Stimulated activated naive CD8-positive, alpha-beta T cell treated with anti-CD3 and anti-CD28 coated beads, Interleukin-15, amount 100 ng/mL, for 72 hours (primary cell): ENCODE data around the gene RUNX2.
A peak's percentile ranks its signal among the peaks of the same experiment; 100 is the strongest.
"Not testable (repeated sequence)": the region's sequence is repeated elsewhere in the genome, so short reads cannot be mapped to it uniquely, and the experiment has no call there.

Experiments used
- ATAC-seq: fragments of 150-1000 bp; cut with Tn5 transposase; 2 replicates; pipeline ENCODE4 v1.10.0; 2021; ENCODE audit warnings: mild to moderate bottlenecking, moderate library complexity
- DNase-seq, 2 donors: peaks; one replicate each; pipeline ENCODE4 v3.0.0; 2021 to 2022
- H3K27ac Mint-ChIP-seq, 2 donors: one replicate each; pipeline ENCODE4 v1.8.0; 2022; ENCODE audit warnings: mild to moderate bottlenecking in 2 of 2, mixed read lengths in 2 of 2, moderate library complexity in 2 of 2
- H3K27me3 Mint-ChIP-seq: one replicate; pipeline ENCODE4 v1.8.0; 2022; ENCODE audit warnings: mixed read lengths
- H3K4me1 Mint-ChIP-seq: one replicate; pipeline ENCODE4 v1.8.0; 2022; ENCODE audit warnings: mild to moderate bottlenecking, mixed read lengths
- H3K4me3 Mint-ChIP-seq, 2 donors: one replicate each; pipeline ENCODE4 v1.8.0; 2022; ENCODE audit warnings: mild to moderate bottlenecking in 2 of 2, mixed read lengths in 2 of 2, moderate library complexity in 1 of 2
- H3K9me3 Mint-ChIP-seq, 2 donors: one replicate each; pipeline ENCODE4 v1.8.0; 2022; ENCODE audit warnings: mixed read lengths in 2 of 2

The RUNX2 gene

DNA sequence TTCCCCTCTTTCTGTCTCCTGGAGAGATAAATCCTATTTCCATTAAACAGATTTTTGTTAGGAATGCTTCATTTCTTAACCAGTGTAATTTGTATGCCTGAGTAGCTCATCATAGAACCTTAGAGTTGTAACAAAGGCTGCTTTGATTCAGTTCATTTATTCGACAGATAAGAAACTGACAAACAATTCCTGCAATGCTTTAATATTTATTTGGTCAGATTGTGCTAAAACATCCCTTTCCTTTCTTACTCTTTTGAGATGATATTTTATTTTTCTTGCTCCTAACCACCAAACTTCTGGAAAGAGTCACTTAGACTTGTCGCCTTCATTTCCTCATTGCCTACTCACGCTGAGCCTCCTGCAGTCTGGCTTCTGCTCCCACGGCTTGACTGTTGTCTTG, 138.6 kb downstream of the RUNX2 start:
- no peak overlapping the region for H3K27ac Mint-ChIP-seq
- peaks cover 32% of the 10 kb centered on the region for H3K4me1 Mint-ChIP-seq
- H3K27me3 Mint-ChIP-seq: no peaks in the 10 kb centered on the region
- ATAC-seq: no peak
- H3K4me3 Mint-ChIP-seq: no peak overlapping the region
- DNase-seq: no peak
- H3K9me3 Mint-ChIP-seq: no peaks in the 10 kb centered on the region

DNA sequence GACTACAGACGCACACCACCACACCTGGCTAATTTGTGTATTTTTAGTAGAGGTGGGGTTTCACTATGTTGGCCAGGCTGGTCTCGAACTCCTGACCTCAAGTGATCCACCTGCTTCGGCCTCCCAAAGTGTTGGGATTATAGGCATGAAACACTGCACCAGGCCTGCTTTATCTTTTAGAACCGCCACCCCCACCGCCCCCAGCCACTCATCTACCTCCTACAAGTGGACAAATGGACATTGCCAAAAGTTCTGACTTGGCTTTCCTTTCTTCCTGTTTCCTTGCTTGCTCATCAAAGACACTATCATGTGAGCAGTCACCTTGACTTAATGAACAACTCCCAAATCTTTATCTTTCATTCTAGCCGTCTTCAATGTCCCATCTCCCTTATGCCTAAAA, 139.3 kb downstream of the RUNX2 start:
- DNase-seq, ATAC-seq, H3K27ac Mint-ChIP-seq, H3K27me3 Mint-ChIP-seq, H3K4me3 Mint-ChIP-seq, H3K9me3 Mint-ChIP-seq: not testable (repeated sequence)
- peaks cover 37% of the 10 kb centered on the region for H3K4me1 Mint-ChIP-seq

DNA sequence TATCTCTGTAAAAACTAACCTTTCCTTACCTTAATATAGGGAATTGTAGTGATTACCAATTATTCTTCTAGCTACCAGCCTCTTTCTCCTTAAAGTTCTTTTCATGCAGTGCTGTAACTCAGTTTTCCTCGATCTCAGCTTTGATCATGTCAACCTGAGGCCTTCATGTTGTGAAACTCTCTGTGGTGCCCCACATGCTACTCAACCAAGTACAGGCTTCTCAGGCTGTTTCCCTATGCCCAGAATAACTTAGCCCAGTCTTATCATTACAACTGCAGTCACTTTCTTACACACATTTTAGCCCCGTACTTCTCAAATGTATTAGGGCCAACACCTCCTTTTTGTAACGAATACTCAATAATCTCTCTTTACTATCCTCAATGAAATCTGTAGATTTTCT, 139.7 kb downstream of the RUNX2 start:
- H3K4me1 Mint-ChIP-seq: peaks cover 41% of the 10 kb centered on the region
- no peak overlapping the region for H3K4me3 Mint-ChIP-seq
- no peaks in the 10 kb centered on the region for H3K9me3 Mint-ChIP-seq
- no peak overlapping the region for H3K27ac Mint-ChIP-seq
- no peaks in the 10 kb centered on the region for H3K27me3 Mint-ChIP-seq
- peak in 1 of 2 donors; percentile 23 for DNase-seq
- peak; percentile 92 for ATAC-seq

DNA sequence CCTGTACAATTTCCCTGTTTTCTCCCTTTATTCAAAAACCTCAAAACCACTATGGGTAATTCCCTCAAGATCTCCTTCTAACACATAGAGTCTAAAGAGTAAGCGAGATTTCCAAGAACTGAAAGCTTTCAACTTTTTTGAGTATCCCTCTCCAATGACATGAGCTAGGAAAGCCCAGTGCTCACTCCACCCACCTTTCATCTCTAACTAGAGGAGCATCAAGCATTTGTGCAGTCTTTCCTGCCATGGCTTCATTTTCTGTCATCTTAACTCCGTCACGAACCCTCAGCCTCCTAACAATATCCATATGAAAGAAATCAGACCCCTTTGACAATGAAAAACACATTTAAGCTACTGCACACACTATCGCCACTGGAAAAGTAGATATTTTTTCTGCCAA, 141.5 kb downstream of the RUNX2 start:
- Mint-ChIP-seq H3K9me3 (no peaks in the 10 kb centered on the region), H3K27ac (no peak overlapping the region), H3K4me3 (no peak overlapping the region), H3K27me3 (no peaks in the 10 kb centered on the region), H3K4me1 (peaks cover 46% of the 10 kb centered on the region)
- DNase-seq (no peak), ATAC-seq (no peak)

DNA sequence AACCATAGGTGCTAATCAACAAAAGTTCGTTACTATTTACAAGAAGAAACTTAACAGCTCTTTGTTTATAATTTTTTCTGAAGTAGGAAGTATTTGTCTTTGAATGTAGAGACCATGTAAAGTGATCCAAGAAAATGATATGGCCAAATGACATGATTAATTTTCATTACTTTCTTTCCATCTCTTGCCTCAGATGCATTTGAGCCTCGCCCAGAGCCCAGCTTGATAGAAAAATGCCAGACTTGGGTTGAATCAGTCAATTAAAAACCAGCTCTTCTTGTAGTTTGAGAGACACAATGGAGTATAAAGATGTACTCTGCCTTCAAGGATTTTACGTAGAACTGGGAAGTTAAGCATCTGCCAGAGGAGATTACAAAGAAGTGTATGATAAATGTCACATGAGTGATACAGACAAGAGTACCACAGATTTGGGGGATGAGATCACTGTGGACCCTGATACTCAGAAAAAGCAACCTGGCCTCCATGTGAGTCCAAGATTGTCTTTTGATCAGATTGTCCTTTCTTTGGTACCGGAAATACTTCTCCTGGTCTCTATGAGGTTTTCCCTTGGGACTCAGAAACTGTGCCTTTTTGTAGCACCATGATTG, 142.1 kb downstream of the RUNX2 start:
- no peaks in the 10 kb centered on the region for H3K27me3 Mint-ChIP-seq
- peaks cover 46% of the 10 kb centered on the region for H3K4me1 Mint-ChIP-seq
- ATAC-seq (no peak), DNase-seq (no peak)
- H3K27ac Mint-ChIP-seq: no peak overlapping the region
- H3K4me3 Mint-ChIP-seq: no peak overlapping the region
- no peaks in the 10 kb centered on the region for H3K9me3 Mint-ChIP-seq

DNA sequence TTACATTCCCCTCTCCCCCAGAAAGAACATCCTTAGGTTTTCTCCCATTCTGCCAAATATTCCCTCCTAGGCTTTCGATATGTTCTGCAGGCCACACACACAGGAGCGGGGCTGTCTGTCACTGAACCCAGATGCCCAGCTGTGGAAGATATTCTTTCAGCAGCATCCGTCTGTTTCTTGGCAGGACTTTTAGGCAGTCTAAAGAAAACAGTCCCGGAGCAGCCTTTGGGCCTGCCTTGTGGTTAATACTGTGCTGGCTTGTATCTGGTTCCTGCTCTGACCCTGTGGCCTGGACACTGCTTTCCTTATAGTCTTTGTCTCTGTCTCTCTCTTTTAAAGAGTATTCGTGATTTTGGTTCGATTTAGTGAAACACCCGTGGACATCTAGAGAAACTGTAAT, 144.3 kb downstream of the RUNX2 start:
- ATAC-seq (no peak), DNase-seq (no peak)
- H3K27me3 Mint-ChIP-seq: no peaks in the 10 kb centered on the region
- H3K4me1 Mint-ChIP-seq: peaks cover 45% of the 10 kb centered on the region
- no peak overlapping the region for H3K4me3 Mint-ChIP-seq
- no peaks in the 10 kb centered on the region for H3K9me3 Mint-ChIP-seq
- H3K27ac Mint-ChIP-seq: peak overlapping the region in 1 of 2 donors; percentile 12

DNA sequence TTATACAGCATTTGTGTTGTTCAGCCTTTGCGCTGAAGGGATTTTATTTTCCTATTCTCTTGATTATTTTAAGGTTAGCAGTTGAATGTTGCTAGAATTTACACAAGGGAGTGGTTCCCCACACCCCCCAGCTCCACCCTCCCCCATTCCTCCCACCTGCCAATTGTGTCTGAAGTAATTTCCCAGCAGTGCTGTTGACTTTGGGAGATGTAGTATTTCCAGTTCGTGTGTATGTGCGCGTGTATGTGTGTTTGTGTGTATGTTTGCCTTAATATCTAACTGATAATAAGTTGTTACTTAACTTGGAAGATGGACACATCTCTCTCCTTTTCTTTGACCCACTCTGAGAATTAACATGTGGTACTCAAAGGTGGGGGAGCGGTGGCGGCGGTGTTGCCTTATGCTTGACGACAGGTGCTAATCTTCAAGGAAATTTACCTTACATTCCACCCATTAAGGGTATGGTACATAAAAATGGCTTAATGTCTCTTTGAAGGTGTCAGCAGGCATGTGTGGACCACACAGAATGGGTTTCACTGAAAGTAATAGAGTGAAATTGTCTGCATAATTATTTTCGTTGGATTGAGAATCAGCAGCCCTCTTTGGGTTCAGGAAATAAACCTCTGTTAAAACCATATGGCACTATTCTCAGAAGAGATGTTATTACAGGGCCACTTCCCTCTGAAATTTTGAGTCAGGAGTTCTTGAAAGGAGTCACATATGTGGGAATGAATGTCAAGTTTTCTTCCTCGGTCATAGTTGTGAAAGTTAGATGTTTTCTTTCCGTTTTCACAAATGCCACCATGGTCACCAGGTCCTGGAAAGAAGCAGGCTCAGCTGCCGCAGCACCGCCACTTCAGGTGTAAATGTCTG, 145.2 kb downstream of the RUNX2 start:
- ATAC-seq: peak; percentile 21

DNA sequence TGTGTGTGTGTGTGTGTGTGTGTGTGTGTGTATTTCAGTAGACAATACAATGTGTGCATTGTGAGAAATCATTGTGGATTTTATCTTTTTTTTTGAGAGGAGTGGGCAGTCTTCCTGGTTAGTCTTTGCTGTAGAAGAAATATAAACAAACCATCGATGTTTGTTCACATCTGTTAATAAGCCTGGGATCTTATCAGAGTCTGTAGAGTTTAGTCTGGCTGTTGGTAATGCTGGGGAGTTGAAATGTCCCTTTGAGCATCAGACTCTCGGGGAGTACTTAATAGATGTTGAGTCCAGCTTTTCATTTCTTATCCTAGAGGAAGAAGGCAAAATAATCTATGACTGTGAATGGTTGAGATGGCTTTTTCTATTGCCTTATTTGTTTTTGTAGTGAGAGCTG, 146.2 kb downstream of the RUNX2 start:
- DNase-seq (no peak), ATAC-seq (no peak)
- Mint-ChIP-seq H3K9me3 (no peaks in the 10 kb centered on the region), H3K27ac (no peak overlapping the region), H3K4me3 (no peak overlapping the region), H3K27me3 (no peaks in the 10 kb centered on the region), H3K4me1 (peaks cover 28% of the 10 kb centered on the region)

More for the DNA sequence above, 145.2 kb downstream of the RUNX2 start:
- Mint-ChIP-seq H3K9me3 (no peaks in the 10 kb centered on the region), H3K4me3 (no peak overlapping the region), H3K4me1 (peaks cover 38% of the 10 kb centered on the region), H3K27me3 (no peaks in the 10 kb centered on the region), H3K27ac (no peak overlapping the region)
- DNase-seq: no peak

DNA sequence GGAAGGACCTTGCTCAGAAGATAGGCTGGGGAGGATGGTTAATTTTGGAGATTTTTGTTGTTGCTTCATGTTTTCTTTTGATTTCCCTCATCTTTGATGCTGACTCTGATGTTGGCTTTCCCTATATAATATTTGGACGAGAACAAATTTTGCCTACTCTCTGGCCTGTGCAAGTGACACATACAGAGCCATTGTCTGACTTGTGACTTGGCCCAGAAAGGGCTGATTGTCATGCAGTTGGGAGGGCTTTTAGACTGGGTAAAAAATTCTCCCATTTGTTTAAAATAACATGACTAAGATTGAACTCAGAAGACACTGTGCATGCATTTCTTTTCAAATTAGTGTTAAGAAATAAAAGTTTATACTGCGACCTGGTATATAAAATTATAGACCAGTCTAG, 148.2 kb downstream of the RUNX2 start:
- H3K4me3 Mint-ChIP-seq: no peak overlapping the region
- H3K27me3 Mint-ChIP-seq: no peaks in the 10 kb centered on the region
- H3K4me1 Mint-ChIP-seq: peaks cover 23% of the 10 kb centered on the region
- DNase-seq: no peak
- no peaks in the 10 kb centered on the region for H3K9me3 Mint-ChIP-seq
- no peak for ATAC-seq
- no peak overlapping the region for H3K27ac Mint-ChIP-seq

DNA sequence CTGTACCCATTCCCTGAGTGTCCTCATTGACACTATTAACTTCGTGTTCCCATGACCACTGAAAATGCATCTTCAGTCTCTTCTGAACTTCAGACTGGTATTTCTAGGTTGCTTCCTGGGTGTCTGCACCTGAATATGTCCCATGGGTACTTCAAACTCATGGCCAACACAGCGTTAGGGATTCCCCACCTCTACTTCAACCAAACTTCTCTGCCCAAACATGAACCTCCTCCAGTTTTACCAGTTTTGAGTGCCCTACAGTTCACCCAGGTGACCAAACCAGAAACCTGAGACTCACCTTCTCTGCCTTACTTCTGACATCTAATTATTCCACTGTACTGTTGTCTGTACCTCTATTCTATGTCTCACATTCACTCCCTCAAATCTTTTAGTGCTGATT, 149.1 kb downstream of the RUNX2 start:
- Mint-ChIP-seq H3K27me3 (no peaks in the 10 kb centered on the region), H3K9me3 (no peaks in the 10 kb centered on the region), H3K4me3 (no peak overlapping the region), H3K27ac (no peak overlapping the region), H3K4me1 (peaks cover 22% of the 10 kb centered on the region)
- DNase-seq (no peak), ATAC-seq (no peak)

DNA sequence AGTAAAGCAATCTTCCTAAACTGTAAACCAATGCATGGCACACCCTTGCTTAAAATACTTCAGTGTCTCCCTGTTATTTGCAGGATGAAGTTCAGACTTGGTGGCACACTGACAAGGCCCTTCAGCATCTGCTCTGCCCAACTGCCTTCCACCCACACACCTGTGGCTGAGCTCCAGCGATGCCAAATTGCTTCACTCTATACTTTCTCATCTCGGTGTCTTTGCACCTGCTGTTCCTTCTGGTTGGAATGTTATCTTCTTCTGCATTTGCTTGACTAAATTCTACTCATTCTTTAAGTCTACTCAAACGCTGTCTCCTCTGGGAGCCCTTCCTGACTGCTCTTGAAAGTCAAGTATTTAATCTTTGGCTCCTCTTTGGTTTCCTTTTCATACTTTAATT, 149.7 kb downstream of the RUNX2 start:
- ATAC-seq (peak; percentile 34), DNase-seq (no peak)
- no peak overlapping the region for H3K4me3 Mint-ChIP-seq
- H3K27ac Mint-ChIP-seq: no peak overlapping the region
- no peaks in the 10 kb centered on the region for H3K27me3 Mint-ChIP-seq
- peaks cover 17% of the 10 kb centered on the region for H3K4me1 Mint-ChIP-seq
- no peaks in the 10 kb centered on the region for H3K9me3 Mint-ChIP-seq

DNA sequence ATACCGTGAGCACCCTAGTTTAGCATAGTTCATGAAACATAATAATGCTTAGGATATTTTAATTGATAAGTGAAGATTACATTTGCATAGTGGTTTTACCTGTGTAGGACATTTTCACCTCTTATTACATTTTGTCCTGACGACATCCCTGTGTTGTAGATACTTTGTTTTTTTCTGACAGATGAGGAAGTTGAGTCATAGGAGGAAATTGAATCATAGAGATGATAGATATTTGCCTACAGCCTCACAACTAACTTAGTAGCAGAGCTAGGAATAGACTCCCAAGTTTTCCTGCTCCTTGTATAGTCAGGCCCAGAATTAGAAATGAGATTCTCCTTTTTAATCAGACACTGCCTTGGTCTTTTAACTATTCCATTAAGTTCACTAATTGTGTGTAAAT, 150.1 kb downstream of the RUNX2 start:
- H3K4me1 Mint-ChIP-seq: peaks cover 13% of the 10 kb centered on the region
- ATAC-seq: peak; percentile 90
- no peak for DNase-seq
- no peaks in the 10 kb centered on the region for H3K27me3 Mint-ChIP-seq
- H3K9me3 Mint-ChIP-seq: no peaks in the 10 kb centered on the region
- H3K4me3 Mint-ChIP-seq: no peak overlapping the region
- no peak overlapping the region for H3K27ac Mint-ChIP-seq

DNA sequence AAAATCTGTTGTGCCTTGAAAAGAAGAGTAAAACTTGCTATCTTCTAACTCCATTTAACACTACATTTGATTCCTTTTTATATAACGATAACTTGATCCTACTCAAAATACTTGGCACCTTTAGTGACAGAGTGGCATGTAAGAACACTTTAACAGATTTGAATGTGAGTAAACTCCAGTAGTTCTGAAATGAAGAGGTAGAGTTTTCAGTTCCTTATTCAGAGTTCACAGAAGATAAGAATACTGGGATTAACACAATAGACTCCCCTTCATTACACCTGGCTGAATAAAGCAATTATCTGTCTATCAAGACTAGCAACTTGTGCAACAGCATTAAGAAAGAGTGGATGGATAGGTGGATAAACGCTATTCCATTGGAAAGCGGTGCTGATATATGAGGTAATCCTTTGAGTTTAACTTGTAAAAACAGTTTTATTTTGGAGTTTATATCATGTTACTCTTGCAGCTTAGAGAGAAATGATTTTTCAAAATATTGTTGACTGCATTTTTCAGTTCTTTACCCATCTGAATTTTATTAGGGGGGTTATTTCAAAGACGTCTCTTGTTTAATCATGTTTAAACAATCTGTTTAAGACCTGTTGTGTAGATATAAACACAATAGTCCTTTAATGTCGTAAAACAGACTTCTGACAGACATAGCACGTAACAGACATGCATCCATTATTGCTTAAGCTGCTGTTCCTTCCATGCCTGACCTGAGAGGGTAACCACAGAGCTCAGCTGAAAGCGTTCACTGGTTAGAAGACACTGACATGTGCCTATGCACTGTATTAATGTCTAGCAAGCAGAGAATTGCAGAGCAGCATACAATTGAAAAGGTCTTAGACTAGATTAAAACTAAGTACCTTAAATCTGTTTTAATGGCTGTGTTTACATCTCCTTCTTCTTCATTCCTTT, 152.0 kb downstream of the RUNX2 start:
- peak; percentile 50 for ATAC-seq
- Mint-ChIP-seq H3K27ac (no peak overlapping the region), H3K4me1 (peaks cover 20% of the 10 kb centered on the region), H3K9me3 (no peaks in the 10 kb centered on the region), H3K4me3 (no peak overlapping the region), H3K27me3 (no peaks in the 10 kb centered on the region)
- no peak for DNase-seq

DNA sequence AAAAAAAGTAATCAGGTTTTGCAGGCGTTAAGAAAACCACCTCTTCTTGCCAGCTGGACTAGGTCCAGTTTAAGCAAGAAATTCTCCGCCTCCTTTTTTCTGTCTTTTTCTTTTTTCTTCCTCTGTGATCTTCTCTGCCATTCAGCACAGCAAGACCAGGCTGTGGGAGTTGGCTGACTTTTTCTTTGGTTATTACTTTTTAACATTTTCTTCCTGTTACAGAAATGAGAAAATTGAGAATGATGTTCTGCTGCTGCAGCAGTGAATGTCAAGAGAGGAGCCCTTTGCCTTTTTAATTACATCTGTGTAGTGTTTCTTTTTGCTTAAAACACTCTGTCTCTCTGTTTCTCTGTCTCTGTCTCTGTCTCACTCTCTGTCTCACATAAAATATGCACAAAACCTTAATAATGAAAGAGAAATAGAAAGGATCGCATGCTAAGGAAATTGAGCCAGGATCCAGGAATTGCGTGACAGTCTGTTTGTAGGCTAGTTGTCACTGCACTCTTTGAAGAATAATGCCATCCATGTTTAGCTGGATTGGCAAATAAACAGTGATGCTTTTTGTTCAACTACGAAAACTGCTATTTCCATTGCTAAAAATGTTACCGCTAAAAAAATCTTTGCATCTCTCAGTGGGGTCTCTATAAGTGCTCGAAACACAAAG, 152.8 kb downstream of the RUNX2 start:
- H3K27ac Mint-ChIP-seq: no peak overlapping the region
- peak overlapping the region in 1 of 2 donors; percentile 27 for H3K4me3 Mint-ChIP-seq
- DNase-seq: no peak
- no peaks in the 10 kb centered on the region for H3K9me3 Mint-ChIP-seq
- peaks cover 23% of the 10 kb centered on the region for H3K4me1 Mint-ChIP-seq
- ATAC-seq: no peak
- H3K27me3 Mint-ChIP-seq: no peaks in the 10 kb centered on the region

DNA sequence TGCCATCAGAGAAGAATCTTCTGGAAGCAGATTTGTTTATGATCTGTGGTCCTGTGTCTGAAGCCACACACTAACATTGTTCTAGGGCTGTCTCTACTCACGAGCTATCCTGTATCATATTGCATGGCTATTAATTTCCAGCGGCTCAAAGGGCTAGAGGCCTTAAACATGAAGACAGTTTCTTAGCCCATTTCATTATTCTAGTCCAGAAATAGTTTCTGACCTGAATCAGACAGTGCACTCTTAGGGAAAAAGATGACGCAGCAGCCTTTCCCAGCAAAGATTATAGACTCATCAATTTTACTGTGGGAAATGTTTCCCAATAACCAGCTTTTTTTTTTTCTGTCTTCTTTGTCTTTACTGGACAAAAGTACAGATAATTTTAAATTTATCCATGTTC, 154.9 kb downstream of the RUNX2 start:
- no peaks in the 10 kb centered on the region for H3K9me3 Mint-ChIP-seq

More for the DNA sequence above, 154.9 kb downstream of the RUNX2 start:
- ATAC-seq: no peak
- Mint-ChIP-seq H3K4me3 (no peak overlapping the region), H3K27ac (no peak overlapping the region), H3K27me3 (no peaks in the 10 kb centered on the region), H3K4me1 (peaks cover 44% of the 10 kb centered on the region)
- DNase-seq: no peak
